HG02852 (cell line): ENCODE data around the gene TICAM2.

Experiments
- ATAC-seq: cut with Tn5 transposase; IDR thresholded peaks from one replicate; pipeline ENCODE4 v1.9.1; 2021; ENCODE audit warnings: mild to moderate bottlenecking, moderate library complexity; ENCODE audit not compliant: unreplicated experiment

Gene TICAM2

GRCh38 chr5:115611873-115612272 is 9.6 kb upstream of the TICAM2 start:
- no peak for ATAC-seq

GRCh38 chr5:115607935-115608334 is 5.7 kb upstream of the TICAM2 start:
- no peak for ATAC-seq

GRCh38 chr5:115605436-115605835 is 3.2 kb upstream of the TICAM2 start:
- ATAC-seq, result no peak

- ATAC-seq, result peak; percentile 5
Observed at GRCh38 chr5:115602591-115603125, 379 bp upstream of the TICAM2 start.

GRCh38 chr5:115600766-115601165 is 1.5 kb downstream of the TICAM2 start:
- no peak for ATAC-seq

- no peak for ATAC-seq
Observed at GRCh38 chr5:115599924-115600323, 2.4 kb downstream of the TICAM2 start.

GRCh38 chr5:115599502-115599901 is 2.8 kb downstream of the TICAM2 start:
- peak; percentile 44 for ATAC-seq

- ATAC-seq, result no peak
Observed at GRCh38 chr5:115594128-115595047, 7.9 kb downstream of the TICAM2 start.

GRCh38 chr5:115589043-115589442 is 13.2 kb downstream of the TICAM2 start:
- no peak for ATAC-seq

- no peak for ATAC-seq
Observed at GRCh38 chr5:115588640-115589039, 13.6 kb downstream of the TICAM2 start.

GRCh38 chr5:115586525-115587146 is 15.6 kb downstream of the TICAM2 start:
- ATAC-seq, result no peak

- ATAC-seq, result no peak
Observed at GRCh38 chr5:115585265-115585664, 17.0 kb downstream of the TICAM2 start.

- no peak for ATAC-seq
Observed at GRCh38 chr5:115584501-115584900, 17.8 kb downstream of the TICAM2 start.

GRCh38 chr5:115583474-115583873 is 18.8 kb downstream of the TICAM2 start:
- ATAC-seq, result no peak

- ATAC-seq, result no peak
Observed at GRCh38 chr5:115580941-115581340, 21.3 kb downstream of the TICAM2 start.

GRCh38 chr5:115579747-115580173 is 22.5 kb downstream of the TICAM2 start:
- ATAC-seq, result peak; percentile 58

GRCh38 chr5:115579216-115579615 is 23.1 kb downstream of the TICAM2 start:
- no peak for ATAC-seq

- ATAC-seq, result peak; percentile 48
Observed at GRCh38 chr5:115578657-115579056, 23.6 kb downstream of the TICAM2 start.

- peak; percentile 21 for ATAC-seq
Observed at GRCh38 chr5:115577741-115578140, 24.5 kb downstream of the TICAM2 start.

- ATAC-seq, result no peak
Observed at GRCh38 chr5:115577329-115577728, 24.9 kb downstream of the TICAM2 start.

GRCh38 chr5:115575167-115576070 is 26.9 kb downstream of the TICAM2 start:
- ATAC-seq, result peak; percentile 30
